NCI-H2196 treated with DMSO at 0.1 percent for 48 hours (cell line): ENCODE results near the gene ABAT.
A peak's percentile ranks its signal among the peaks of the same experiment; 100 is the strongest.
"Not testable (repeated sequence)": the region's sequence is repeated elsewhere in the genome, so short reads cannot be mapped to it uniquely, and the experiment has no call there.

Experiments used
- DNase-seq: peaks from one replicate; lab custom pipeline; 2025; ENCODE audit not compliant: unreplicated experiment; lab: John Stamatoyannopoulos, UW

The ABAT gene

GRCh38 chr16:8648877-8649276 is 25.5 kb upstream of the ABAT start:
- DNase-seq, result no peak

GRCh38 chr16:8649829-8650554 is 24.4 kb upstream of the ABAT start:
- DNase-seq, result no peak

GRCh38 chr16:8651958-8652357 is 22.5 kb upstream of the ABAT start:
- DNase-seq, result not testable (repeated sequence)

GRCh38 chr16:8655184-8655717 is 19.2 kb upstream of the ABAT start:
- DNase-seq, result no peak

- no peak for DNase-seq
These were observed 18.0 kb upstream of the ABAT start for GRCh38 chr16:8656376-8656775.

- DNase-seq, result peak; percentile 58
These were observed 13.5 kb upstream of the ABAT start for GRCh38 chr16:8660841-8661301.

- no peak for DNase-seq
These were observed 12.7 kb upstream of the ABAT start for GRCh38 chr16:8661703-8662102.

GRCh38 chr16:8663192-8664089 is 11.0 kb upstream of the ABAT start:
- DNase-seq, result no peak

GRCh38 chr16:8665529-8665928 is 8.9 kb upstream of the ABAT start:
- DNase-seq, result no peak

- DNase-seq, result no peak
These were observed 6.9 kb upstream of the ABAT start for GRCh38 chr16:8667492-8667891.

GRCh38 chr16:8668113-8668512 is 6.3 kb upstream of the ABAT start:
- DNase-seq, result no peak

- no peak for DNase-seq
These were observed 4.9 kb upstream of the ABAT start for GRCh38 chr16:8669481-8669880.

GRCh38 chr16:8670014-8670560 is 4.3 kb upstream of the ABAT start:
- DNase-seq, result no peak

GRCh38 chr16:8673611-8674412 is 605 bp upstream of the ABAT start:
- no peak for DNase-seq

GRCh38 chr16:8675183-8676159 is 1.1 kb downstream of the ABAT start:
- DNase-seq, result no peak

GRCh38 chr16:8676160-8676547 is 1.7 kb downstream of the ABAT start:
- no peak for DNase-seq

GRCh38 chr16:8676737-8677375 is 2.4 kb downstream of the ABAT start:
- no peak for DNase-seq

GRCh38 chr16:8677481-8677880 is 3.1 kb downstream of the ABAT start:
- DNase-seq, result no peak
